Mesothelial cell of epicardium (in vitro differentiated cells): ENCODE results near the gene SIPA1L3. TPM values are rescaled to one million over a fixed set of nuclear protein-coding genes. Genes with fewer than 3 reads are reported as not detected.

Experiments
- DNase-seq, 2 experiments: peaks; one replicate each; pipeline ENCODE4 v3.0.0; 2021; ENCODE audit warnings: low spot score in 2 of 2; ENCODE audit not compliant: unreplicated experiment in 2 of 2
- H3K27ac Mint-ChIP-seq: 2 replicates; pipeline ENCODE4 v1.8.0; 2021; ENCODE audit warnings: mixed read lengths
- H3K27me3 Mint-ChIP-seq: 2 replicates; pipeline ENCODE4 v1.8.0; 2021; ENCODE audit warnings: low read depth, mixed read lengths
- H3K36me3 Mint-ChIP-seq: 2 replicates; pipeline ENCODE4 v1.8.0; 2021; ENCODE audit warnings: mixed read lengths
- H3K4me1 Mint-ChIP-seq: 2 replicates; pipeline ENCODE4 v1.8.0; 2021; ENCODE audit warnings: mixed read lengths
- H3K4me3 Mint-ChIP-seq: 2 replicates; pipeline ENCODE4 v1.8.0; 2021; ENCODE audit warnings: mild to moderate bottlenecking, moderate library complexity, mixed read lengths
- H3K9me3 Mint-ChIP-seq: 2 replicates; pipeline ENCODE4 v1.8.0; 2021; ENCODE audit warnings: mixed read lengths
- CTCF ChIP-seq: fragments of 200-600 bp; sonication (generic); IDR thresholded peaks from one replicate; pipeline ENCODE4 v1.5.0; 2021; ENCODE audit warnings: antibody characterized with exemption; ENCODE audit not compliant: unreplicated experiment
- total RNA-seq: library from RNA; stranded (reverse); gene quantifications from 3 replicates; pipeline ENCODE4 v1.2.1, GENCODE V29; 2021

The SIPA1L3 gene
- total RNA-seq, 1 donor from 2014 or later: 58.2 TPM

DNA sequence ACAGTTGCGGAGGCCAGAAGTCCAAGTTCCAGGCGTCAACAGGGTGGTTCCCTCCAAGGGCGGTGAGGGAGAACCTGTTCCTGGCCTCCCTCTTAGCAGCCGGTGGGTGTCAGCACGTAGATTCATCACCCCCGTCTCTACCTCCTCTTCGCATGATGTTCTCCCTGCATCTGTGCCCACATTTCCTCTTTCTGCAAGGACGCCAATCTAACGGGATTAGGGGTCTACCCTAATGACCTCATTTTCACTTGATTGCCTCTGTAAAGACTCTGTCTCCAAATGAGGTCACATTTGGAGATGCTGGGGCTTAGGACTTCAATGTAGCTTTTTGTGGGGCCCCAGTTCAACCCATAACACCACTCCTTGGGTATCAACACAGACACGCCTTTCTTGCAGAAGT is 278.6 kb downstream of the SIPA1L3 start:
- H3K9me3 Mint-ChIP-seq: peaks cover 6% of the 10 kb centered on the region
- no peak for TF ChIP-seq CTCF
- no peaks in the 10 kb centered on the region for H3K27me3 Mint-ChIP-seq
- H3K4me1 Mint-ChIP-seq: peaks cover 18% of the 10 kb centered on the region
- DNase-seq: no peak
- H3K36me3 Mint-ChIP-seq: peaks cover 17% of the 10 kb centered on the region
- H3K4me3 Mint-ChIP-seq: no peak overlapping the region
- no peak overlapping the region for H3K27ac Mint-ChIP-seq

DNA sequence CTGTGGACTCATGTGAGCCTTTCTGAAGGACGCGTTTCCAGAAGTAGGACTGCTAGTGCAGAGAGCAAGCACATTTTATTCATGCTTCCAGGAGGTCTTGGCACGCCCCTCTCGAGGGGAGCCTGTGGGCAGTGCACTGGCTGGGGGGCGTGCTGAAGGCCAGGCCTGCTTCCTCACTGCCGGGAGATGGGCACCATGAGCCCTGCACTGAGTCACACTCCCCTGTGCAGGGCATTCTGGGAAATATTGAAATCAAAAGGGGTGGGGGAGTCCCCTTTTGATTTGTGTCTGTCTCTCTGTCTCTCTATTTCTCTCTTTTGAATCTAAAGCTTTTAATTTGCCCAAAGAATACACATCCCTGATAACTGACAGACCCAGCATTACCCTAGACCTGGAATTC is 283.1 kb downstream of the SIPA1L3 start:
- no peaks in the 10 kb centered on the region for H3K9me3 Mint-ChIP-seq
- TF ChIP-seq CTCF: no peak
- H3K4me1 Mint-ChIP-seq: no peaks in the 10 kb centered on the region
- no peak overlapping the region for H3K4me3 Mint-ChIP-seq
- H3K36me3 Mint-ChIP-seq: peaks cover 10% of the 10 kb centered on the region
- peak overlapping the region; percentile 45 for H3K27ac Mint-ChIP-seq
- no peaks in the 10 kb centered on the region for H3K27me3 Mint-ChIP-seq
- DNase-seq: no peak

DNA sequence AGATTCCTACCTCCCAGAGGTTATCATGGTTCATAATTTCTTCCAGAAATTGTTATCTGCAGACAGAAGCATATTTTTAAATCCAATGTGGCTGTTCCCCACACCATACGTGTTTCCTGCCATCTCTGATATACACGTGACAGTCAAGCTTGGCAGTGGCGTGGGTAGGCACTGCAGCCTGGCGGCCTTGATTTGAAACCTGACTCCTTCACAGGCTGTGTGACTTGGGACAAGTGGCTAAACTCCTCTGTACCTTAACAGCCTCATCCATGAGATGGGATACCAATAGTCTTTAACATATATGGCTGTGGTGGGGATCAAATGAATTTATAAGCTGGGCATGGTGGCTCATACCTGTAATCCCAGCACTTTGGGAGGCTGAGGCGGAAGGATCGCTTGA is 283.8 kb downstream of the SIPA1L3 start:
- Mint-ChIP-seq H3K27me3 (no peaks in the 10 kb centered on the region), H3K27ac (no peak overlapping the region), H3K36me3 (peaks cover 14% of the 10 kb centered on the region), H3K4me1 (no peaks in the 10 kb centered on the region), H3K9me3 (no peaks in the 10 kb centered on the region), H3K4me3 (no peak overlapping the region)
- TF ChIP-seq CTCF: no peak
- DNase-seq: no peak

GRCh38 chr19:38191747-38192146 is 284.7 kb downstream of the SIPA1L3 start:
- no peak for TF ChIP-seq CTCF
- H3K9me3 Mint-ChIP-seq: no peaks in the 10 kb centered on the region
- H3K4me1 Mint-ChIP-seq: no peaks in the 10 kb centered on the region
- no peak overlapping the region for H3K27ac Mint-ChIP-seq
- no peak overlapping the region for H3K4me3 Mint-ChIP-seq
- H3K36me3 Mint-ChIP-seq: peaks cover 18% of the 10 kb centered on the region
- DNase-seq: no peak
- H3K27me3 Mint-ChIP-seq: no peaks in the 10 kb centered on the region

GRCh38 chr19:38193445-38193844 is 286.4 kb downstream of the SIPA1L3 start:
- TF ChIP-seq CTCF: no peak
- H3K4me3 Mint-ChIP-seq: no peak overlapping the region
- H3K27me3 Mint-ChIP-seq: no peaks in the 10 kb centered on the region
- no peaks in the 10 kb centered on the region for H3K9me3 Mint-ChIP-seq
- H3K27ac Mint-ChIP-seq: no peak overlapping the region
- H3K4me1 Mint-ChIP-seq: no peaks in the 10 kb centered on the region
- no peak for DNase-seq
- peaks cover 18% of the 10 kb centered on the region for H3K36me3 Mint-ChIP-seq

GRCh38 chr19:38194061-38194701 is 287.2 kb downstream of the SIPA1L3 start:
- H3K36me3 Mint-ChIP-seq: peaks cover 16% of the 10 kb centered on the region
- no peak for DNase-seq
- H3K9me3 Mint-ChIP-seq: no peaks in the 10 kb centered on the region
- no peaks in the 10 kb centered on the region for H3K27me3 Mint-ChIP-seq
- H3K27ac Mint-ChIP-seq: no peak overlapping the region
- no peak for TF ChIP-seq CTCF
- no peaks in the 10 kb centered on the region for H3K4me1 Mint-ChIP-seq
- H3K4me3 Mint-ChIP-seq: no peak overlapping the region
